Suppressor macrophage treated with lipopolysaccharide for 4 hours (primary cell): Measurements from ENCODE around the gene STOM.
A peak's percentile ranks its signal among the peaks of the same experiment; 100 is the strongest.

ENCODE experiments used
- DNase-seq: peaks from one replicate; pipeline ENCODE4 v3.0.0-alpha.2; 2020

The STOM gene

DNA sequence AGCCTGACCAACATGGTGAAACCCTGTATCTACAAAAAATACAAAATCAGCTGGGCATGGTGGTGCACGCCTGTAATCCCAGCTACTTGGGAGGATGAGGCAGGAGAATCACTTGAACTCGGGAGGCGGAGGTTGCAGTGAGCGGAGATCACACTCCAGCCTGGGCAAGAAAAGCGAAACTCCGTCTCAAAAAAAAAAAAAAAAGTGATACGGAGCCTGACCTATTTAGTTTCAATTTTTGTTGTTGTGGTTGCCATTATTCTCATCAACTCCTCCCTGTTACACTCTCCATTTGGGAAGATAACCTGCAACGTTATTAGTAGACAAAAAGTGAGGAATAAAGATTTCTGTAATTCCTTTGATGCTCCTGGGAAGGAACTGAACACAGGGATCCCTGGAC lies 1.3 kb downstream of the STOM start:
- DNase-seq, result peak; percentile 64

DNA sequence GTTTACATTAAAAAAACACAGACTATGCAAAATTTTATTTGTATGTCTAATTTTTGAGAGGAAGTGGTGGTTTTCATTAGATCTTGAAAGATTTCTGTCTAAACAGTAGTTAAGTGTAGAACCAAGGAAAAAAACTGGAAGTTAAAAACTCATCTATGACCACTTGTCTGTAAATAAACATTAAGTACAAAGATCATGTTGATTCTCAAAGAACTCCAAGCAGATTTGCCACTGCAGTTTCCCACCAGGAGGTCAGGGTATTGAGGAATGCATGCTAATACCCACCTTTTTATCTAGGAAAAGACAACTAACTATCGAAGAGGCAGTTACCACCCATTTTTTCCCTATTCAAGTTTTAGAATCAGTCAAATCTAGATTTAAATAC lies 1.9 kb downstream of the STOM start:
- DNase-seq, result no peak

DNA sequence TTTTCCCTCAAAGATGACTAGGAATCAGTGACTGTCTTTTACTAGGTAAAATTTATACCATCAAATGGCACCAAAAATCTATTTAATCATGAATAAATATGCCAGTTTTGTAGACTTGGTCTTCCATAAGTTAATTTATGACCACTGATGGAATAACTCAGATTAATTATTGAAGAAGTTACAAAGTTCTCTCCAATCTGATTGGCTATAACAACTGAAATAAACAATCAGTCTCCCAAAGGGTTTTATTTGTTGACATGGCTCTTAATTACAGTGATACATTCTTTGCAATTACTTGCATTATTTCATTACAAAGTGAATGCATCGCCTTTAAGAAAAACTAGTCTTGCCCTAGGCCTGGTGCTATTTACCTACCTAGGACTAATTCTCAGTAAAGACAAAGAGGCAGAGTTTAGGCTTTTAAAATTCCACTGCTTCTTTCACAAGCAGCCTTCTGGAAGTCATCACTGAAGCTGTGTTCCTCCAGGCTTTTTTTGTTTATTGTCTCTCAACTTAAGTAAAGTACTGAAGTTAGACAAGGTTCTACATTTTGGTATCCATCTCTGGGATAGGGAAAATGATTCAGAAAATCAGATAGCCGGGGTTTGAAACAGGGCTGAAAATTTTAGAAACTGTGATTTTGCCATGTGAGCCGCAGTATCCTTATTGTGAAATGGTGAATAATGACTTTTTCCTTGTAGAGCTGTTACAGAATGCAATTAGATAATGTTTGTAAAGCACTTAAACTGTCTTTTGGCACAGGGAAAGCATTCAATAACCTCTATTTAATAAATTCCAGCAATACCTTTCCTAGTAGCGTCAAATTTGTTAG lies 2.5 kb downstream of the STOM start:
- peak; percentile 41 for DNase-seq

DNA sequence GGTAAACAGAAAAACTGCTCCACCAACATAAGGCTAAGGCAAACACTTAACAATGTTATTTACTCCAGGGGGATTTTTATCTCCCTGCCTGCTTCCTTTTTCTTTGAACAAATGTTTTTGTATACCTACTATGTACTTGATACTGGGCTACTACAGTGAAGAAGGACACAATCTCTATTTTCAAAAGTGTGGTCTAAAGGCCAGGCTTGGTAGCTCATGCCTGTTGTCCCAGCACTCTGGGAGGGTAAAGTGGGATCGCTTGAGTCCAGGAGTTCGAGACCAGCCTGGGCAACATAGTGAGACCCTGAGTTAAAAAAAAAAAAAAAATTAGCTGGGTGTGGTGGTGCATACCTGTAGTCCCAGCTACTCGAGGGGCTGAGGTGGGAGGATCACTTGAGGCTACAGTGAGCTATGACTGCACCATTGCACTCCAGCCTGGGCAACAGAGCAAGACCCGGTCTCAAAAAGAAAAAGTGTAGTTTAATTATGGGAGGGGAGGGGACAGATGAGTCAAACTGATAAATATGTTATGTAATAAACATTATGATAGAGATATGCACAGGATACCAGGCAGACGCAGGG lies 3.3 kb downstream of the STOM start:
- DNase-seq, result no peak

DNA sequence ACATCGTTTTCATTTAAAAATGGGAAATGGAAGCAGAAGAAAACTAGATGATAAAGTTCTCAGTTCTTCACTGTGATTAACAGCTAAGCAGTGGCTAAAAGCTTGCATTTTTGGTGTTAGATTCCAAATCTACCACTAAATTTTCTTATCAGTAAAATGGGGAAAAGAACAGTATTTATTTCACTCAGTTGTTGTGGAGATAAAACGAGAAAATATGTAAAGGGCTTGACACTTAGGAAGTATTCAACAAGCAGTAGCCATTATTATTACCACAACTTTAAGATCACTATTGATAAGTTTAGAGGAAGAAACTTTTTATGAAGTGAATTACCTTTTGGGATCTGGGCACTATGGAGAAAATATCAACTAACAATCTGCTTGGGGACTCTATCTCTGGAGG lies 4.5 kb downstream of the STOM start:
- DNase-seq, result no peak

DNA sequence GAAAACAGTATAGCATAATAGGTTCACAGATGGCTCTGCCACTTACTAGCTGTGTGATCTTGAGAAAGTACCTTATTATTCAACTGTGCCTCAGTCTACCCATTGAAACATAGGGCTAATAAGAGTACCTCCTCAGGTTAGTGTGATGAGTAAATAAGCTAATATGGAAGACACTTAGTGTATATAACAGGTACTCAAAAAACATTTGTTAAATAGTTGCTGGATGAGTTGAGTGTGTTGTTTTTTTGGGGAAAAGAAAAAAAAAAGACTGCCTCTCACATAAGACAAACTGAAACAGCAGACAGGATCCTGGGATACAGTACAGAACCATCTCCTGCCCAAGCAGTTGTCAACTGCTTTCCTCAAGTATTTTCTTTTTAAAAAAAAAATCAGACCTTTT lies 5.2 kb downstream of the STOM start:
- no peak for DNase-seq

DNA sequence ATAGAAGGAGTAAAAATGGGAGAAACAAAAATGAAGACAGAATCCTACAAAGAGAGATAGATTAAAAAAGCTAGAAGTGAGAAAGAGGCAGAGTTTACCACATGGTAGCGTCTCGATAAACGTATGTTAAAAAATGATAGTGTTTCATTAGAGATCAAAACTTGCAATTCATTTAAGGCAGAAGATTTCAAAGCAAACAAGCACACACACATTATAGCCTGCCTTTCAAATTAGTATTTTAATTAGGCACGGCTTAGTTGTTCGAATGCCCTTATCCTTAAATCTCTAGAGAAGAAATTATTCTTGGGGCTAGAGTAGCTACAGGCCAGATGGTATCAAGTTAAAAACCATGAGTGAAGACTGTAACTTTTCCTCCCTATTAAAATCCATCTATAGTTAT lies 6.0 kb downstream of the STOM start:
- DNase-seq, result no peak

DNA sequence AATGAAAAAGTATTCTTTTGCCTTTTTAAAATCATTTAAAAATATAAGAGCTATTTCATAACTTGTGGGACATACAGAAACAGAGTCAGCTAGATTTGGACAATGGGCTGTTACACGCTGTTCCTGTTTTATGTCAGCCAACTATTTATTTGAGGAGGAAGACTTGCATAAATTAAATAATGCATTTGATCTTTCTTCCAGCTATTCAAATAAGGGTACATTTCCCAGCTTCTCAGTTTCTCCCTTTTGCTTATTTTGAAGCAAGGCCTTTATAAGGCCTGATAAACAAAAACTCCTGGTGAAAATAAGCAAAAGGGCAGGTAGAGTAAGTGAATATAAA lies 6.5 kb downstream of the STOM start:
- DNase-seq, result peak; percentile 34

DNA sequence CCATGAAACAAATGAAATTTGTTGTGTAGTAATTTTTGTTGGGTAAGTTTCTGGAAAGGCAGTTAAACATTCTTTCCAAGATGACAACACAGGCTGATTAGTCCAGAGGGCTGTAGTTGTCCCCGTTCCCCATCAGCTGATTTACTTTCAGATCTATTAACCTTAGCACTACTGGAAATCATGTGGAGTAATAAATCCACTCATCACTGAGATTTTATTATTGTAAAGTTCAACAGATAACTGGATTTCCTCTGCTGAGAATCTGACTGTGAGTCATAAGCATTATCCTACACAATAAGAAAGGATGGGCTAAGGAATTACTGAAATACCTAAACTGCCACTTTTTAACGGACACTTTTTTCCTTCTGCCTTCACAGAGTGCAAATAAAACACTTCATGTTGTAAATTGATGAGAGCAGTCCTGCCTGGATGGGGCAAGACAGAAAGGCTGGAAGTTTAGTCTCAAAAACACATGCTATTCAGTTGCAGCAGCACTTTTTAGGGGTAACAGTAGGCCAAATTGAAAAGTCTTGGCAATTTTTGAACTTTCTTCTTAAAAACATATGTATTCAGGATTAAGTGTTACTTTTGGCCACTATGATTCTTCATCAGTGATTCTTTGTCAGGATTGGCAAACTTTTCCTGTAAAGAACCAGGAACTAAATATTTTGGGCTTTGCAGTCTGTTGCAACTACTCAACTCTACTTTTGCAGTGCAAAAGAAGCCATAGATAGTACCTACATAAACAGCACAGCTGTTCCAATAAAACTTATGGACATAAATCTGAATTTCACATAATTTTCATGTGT lies 7.0 kb downstream of the STOM start:
- peak; percentile 95 for DNase-seq

DNA sequence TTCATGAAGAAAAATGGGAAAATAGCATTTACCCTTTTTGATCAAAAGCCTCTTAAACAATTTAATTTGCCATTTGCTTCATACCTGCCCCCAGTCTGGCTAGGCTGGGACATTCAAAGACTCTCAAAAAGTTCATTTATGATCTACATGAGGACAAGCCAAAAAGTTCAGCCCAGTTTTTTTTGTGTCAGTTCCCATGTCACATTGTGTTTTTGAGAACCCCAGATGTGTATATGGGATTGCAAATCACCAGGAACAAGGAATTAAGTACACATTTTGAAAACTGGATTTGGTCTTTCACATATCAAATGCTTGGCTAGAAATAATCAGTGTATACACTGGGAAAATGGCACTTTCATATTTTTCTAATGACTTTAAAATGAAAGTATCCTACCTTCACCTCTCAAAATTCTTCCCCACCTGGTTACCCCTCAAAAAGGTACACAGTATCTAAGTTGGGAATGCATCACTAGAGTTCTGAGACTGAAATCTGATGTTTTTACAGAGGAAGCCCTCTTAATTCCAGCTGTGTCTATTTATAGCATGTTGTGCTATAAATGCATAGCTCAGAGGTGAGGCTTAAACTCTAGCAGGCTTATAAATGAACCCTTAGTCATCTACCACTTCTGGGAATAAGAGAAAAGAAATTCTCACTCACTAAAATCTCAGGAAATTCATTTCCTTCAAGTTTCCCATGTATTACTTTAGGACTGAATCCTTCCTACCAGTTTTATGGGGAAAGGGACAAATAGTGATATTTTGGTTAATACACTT lies 9.3 kb downstream of the STOM start:
- DNase-seq, result no peak

DNA sequence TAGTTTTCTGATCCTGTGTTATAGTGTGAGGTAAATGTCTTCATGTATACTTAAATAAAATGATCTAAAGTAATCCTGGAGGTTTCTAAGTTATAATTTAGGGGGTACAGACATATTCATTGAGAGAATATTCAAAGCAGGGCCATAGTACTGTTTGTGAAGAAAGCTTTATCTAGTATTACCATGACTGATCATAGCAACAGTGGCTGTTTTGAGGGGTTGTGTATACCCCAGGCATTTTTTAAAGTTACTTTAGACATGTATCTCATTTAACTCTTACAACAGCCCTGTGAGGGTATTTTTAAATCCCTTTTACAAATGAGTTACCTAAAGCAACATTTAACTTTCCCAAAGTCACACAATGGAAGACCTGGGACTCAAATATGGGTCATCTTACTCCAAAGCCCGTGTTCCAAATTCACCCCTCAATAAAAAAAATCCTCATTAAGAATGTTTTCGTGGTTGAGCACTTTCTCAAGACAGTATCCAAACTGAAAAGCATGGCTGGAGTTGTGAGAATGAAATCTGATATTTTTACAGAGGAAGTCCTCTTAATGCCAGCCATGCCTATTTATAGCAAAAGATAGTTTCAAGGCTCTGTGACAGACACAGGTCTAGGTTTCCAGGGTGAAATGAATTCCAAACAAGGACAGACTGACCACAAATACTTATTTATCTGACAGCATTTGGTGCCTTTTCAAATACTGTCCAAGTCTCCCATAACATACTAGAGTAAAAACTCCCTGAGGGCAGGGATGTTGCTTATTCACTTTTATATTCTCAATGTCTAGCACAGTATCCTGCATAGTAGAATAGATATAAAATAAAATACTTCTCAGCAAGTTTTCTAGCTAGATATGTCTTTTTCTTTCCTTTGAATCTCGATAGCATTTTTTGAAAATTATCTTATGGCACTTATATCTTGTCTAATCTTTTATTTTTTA lies 10.4 kb downstream of the STOM start:
- no peak for DNase-seq

DNA sequence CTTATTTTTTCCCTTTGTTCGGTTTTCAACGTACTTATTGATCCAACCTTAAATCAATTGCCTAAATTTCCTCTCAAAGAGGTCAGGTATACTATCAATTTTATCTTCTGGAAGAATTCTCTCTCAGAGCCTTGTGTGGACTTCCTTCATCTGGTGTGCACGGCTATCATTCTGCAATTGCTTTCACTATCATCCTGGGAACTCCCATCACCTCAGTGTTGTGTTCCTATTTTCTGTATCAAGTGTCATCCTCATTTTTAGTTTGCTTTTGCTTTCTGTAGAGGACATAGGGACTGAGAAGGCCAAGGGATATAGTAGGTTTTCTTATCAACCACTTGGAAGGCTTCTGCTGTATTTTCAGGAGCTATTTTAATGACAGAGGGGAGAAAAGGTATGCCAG lies 11.3 kb downstream of the STOM start:
- DNase-seq, result peak; percentile 84

DNA sequence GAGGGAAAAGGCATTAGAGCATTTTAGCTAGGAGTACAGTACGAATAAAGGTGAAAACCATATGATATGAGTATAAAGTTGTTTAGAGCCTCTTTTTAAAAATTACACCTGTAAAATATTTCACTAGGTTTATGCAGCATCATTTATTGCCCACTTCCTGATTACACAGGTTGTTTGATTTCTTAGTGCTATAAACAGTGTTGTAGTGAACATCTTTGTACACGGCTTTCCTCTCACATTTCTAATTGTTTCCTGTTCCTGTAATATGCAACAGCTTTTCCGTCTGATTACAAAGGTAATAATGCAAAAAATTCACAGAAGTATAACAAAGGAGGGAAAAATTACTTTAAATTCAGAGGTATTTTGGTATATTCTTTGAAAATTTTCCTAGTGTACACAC lies 13.0 kb downstream of the STOM start:
- no peak for DNase-seq

DNA sequence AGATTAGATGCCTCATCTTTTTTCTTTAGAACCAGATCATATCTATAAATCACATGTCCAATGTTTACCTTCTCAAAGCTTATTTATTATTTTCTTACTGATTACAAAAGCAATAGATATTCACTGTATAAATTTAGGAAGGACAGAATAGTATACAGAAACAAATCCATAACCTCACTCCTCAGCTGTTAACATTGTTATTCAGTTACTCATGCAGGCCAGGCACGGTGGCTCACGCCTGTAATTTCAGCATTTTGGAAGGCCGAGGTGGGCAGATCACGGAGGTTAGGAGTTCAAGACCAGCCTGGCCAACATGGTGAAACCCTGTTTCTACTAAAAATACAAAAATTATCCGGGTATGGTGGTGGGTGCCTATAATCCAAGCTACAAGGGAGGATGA lies 15.3 kb downstream of the STOM start:
- DNase-seq, result no peak

DNA sequence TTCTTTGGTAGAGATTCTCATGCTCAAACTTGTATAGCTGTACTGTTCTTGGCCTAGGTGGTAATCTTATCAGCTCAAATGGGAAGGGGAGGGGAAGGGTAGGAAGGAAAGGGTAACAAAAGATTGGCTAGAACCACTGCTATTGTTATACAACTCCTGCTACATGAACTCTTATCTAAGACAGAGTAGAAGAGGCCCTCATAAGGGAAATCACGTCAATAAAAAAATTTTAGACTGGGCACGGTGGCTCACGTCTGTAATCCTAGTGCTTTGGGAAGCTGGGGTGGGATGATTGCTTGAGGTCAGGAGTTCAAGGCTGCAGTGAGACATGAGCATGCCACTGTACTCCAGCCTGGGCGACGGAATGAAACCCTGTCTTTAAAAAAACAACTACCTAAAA lies 15.9 kb downstream of the STOM start:
- no peak for DNase-seq

DNA sequence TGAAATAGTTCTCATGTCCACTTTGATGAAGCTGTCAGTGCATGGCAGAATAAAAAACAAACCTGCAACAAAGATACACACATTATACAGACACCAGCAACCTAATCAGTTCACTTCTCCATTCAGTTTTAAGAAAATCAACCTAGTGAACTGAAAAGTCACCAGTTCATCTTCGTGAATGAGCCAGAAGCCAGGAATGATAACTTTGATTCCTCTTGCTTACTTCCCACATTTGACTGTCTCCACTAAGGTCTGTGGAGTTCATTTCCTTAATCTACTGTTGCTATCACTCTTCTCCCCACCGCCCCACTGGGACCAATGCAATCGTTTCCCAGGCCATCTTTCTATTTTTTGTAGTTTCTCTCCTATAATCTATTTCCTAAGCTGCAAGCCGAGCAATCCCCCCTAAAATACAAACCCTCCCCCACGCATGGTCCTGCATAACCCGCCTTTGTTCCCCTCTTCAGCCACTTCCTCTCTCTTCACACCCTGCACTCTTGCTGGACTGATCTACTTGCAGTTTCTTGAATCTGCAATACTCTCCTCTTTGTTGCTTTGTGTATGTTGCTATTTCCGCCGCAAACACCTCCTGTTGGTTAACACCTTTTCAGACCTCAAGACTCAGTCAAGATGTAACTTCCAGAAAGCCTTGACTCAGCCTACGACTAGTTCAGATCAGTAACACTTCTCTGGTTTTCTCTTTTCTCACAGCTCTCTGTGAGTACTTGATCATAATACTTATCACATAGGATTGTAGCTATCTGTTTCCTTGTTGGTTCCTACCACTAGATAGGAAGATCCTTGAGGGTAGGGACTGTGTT lies 16.6 kb downstream of the STOM start:
- DNase-seq, result peak; percentile 36

DNA sequence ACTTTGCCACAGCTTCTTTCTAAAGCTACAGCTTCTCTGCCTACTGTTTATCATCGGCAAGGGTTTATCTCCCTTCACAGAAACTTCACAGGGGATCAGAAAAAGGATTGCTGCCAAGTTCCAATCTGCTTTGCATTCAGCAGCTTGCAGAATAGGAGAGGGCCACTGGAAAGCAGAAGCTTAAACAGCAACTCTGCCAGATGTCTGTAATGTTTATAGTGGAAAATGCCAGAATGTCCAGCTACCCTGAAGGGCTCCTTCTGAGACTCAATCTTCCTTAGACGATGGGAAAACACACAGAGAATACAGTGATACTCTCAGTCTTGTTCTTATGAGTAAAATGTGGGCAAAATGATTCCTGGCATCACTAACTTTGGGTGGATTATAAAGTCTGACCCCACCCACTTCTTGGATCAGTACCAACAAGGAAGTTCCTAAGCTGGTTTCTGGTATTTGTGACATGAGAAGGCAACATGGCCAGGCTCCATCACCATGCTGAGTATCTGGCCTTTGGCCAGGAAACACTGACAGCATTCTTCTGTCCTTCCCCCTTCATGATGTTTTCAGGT lies 19.0 kb downstream of the STOM start:
- peak; percentile 77 for DNase-seq

DNA sequence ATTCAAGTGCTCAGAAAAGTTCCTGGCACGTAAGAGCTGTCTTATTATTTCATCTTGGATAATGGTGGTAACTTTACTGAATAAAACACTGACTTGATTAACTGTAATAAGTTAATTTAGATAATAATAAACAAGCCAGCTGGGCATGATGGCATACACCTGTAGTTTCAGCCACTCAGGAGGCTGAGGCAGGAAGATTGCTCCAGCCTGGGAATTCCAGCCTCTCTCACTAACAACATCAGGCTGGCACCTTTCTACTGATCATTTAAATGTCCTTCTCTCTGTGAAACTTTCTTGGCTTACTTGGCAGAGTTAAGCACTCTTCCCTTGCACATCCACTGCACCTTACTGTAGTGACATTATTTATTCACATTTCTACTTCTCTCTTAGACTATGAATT lies 20.0 kb downstream of the STOM start:
- DNase-seq, result no peak

DNA sequence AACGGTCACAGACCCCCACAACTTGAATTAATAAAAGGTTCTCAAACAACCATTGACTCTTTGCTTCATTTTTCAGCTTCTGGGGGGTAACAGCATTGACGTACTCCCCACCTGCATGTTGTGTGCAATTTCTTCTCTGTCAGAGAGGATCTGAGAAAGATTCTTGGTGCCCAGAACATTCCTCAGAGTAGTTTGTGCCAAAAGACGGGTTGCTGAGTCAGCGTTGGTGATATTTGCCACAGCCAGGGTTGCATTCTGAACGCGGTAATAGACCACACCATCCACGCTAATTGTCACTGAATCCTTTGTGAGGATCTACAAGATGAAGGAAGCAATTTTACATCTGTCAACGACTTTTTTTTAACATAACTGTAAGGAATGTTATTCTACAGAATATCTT lies 21.0 kb downstream of the STOM start:
- DNase-seq, result no peak

DNA sequence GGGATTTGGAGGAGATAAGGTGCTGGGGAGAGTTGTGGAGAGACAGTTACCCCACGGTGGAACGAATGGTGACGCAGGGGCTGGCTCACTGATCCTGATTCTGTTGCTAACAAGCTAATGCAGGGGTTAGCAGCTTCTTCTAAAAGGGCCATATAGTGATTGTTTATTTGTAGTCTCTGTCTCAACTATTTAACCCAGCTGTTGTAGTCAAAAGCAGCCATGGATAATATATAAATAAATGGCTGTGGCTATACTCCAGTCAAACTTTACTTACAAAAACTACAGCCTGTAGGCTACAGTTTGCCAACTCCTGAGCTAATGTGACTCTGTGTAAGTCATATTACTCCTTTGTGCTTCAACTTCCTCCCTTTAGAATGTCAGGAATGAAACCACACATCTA lies 21.8 kb downstream of the STOM start:
- DNase-seq, result no peak

DNA sequence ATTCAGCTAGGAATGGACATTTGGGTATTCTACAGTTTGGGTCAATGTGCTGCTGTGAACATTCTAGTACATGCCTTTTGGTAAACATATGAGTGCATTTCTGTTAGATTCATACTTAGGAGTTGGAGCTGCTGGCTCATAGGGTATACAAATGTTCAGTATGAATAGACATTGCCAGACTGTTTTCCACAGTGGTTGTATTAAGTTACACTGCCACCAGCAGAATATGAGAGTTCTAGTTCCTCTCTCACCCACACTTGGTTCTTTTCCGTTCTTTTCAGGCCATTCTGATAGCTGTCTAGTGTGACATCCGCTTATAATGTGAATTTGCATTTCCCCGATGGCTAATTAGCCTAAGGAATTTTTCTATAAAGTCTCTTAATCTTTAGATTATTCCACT lies 25.0 kb downstream of the STOM start:
- no peak for DNase-seq
